Endodermal cell (in vitro differentiated cells): ENCODE measurements around the gene SGTB. TPM values are rescaled to one million over a fixed set of nuclear protein-coding genes. Genes with fewer than 3 reads are reported as not detected.

ENCODE experiments used
- DNase-seq: peaks from one replicate; pipeline ENCODE4 v3.0.0-alpha.2; 2017
- H3K27ac ChIP-seq: 2 replicates; pipeline ENCODE4 v1.5.1; 2013; ENCODE audit warnings: mild to moderate bottlenecking, low read depth, low read length, moderate library complexity
- H3K27me3 ChIP-seq: 2 replicates; pipeline ENCODE4 v1.6.1; 2013; ENCODE audit warnings: mild to moderate bottlenecking, low read length, moderate library complexity; ENCODE audit not compliant: insufficient read depth, control insufficient read depth, poor library complexity, severe bottlenecking
- H3K36me3 ChIP-seq: 2 replicates; pipeline ENCODE4 v1.7.0; 2013; ENCODE audit warnings: mild to moderate bottlenecking, low read length, moderate library complexity; ENCODE audit not compliant: control insufficient read depth, insufficient read depth
- H3K4me1 ChIP-seq: one replicate; pipeline ENCODE4 v1.7.0; 2013; ENCODE audit warnings: low read length; ENCODE audit not compliant: control insufficient read depth, insufficient read depth
- H3K4me3 ChIP-seq: 2 replicates; pipeline ENCODE4 v1.5.1; 2013; ENCODE audit warnings: mild to moderate bottlenecking, low read length, moderate library complexity
- H3K9ac ChIP-seq: 2 replicates; pipeline ENCODE4 v1.6.1; 2013; ENCODE audit warnings: mild to moderate bottlenecking, low read length, moderate library complexity; ENCODE audit not compliant: poor library complexity, severe bottlenecking; ENCODE audit errors: extremely low read depth
- H3K9me3 ChIP-seq: 2 replicates; pipeline ENCODE4 v1.6.1; 2013; ENCODE audit warnings: mild to moderate bottlenecking, low read length, moderate library complexity; ENCODE audit not compliant: control insufficient read depth
- H3K27ac Mint-ChIP-seq: 2 replicates; pipeline ENCODE4 v1.8.0; 2020; ENCODE audit warnings: mixed read lengths
- H3K27me3 Mint-ChIP-seq: 2 replicates; pipeline ENCODE4 v1.8.0; 2021; ENCODE audit warnings: mild to moderate bottlenecking, mixed read lengths; ENCODE audit not compliant: insufficient read depth
- H3K36me3 Mint-ChIP-seq: 2 replicates; pipeline ENCODE4 v1.8.0; 2020; ENCODE audit warnings: low read depth, mixed read lengths
- H3K4me1 Mint-ChIP-seq: 2 replicates; pipeline ENCODE4 v1.8.0; 2020; ENCODE audit warnings: mixed read lengths
- H3K4me3 Mint-ChIP-seq: 2 replicates; pipeline ENCODE4 v1.8.0; 2020; ENCODE audit warnings: mild to moderate bottlenecking, moderate library complexity, mixed read lengths
- H3K9me3 Mint-ChIP-seq: 2 replicates; pipeline ENCODE4 v1.8.0; 2020; ENCODE audit warnings: mild to moderate bottlenecking, mixed read lengths
- CTCF ChIP-seq: fragments of 200-600 bp; sonication (generic); conservative IDR thresholded peaks from 2 replicates; pipeline ENCODE4 v1.5.0; 2021; ENCODE audit warnings: antibody characterized with exemption, mild to moderate bottlenecking
- WGBS, 2 experiments: methylation state at CpG; one replicate each; pipeline versions ENCODE4 v1.1.5 to v1.1.7; 2013; ENCODE audit warnings: missing lambda C conversion rate in 2 of 2, mixed read lengths in 1 of 2; ENCODE audit not compliant: insufficient coverage in 1 of 2, insufficient read length in 1 of 2; 5-methylcytosine and 5-hydroxymethylcytosine counted together
- total RNA-seq, 2 donors: library from RNA; stranded (reverse); fragmentation: NEBNext Ultra II Directional in 1 of 2; extraction: Animal tissue kit (Norgen Biotek cat#: 25700) in 1 of 2; gene quantifications; 2 replicates in 1 of 2; 3 replicates in 1 of 2; pipeline ENCODE4 v1.2.1, GENCODE V29; 2021

The SGTB gene
- total RNA-seq, 2 donors from 2014 or later: 14.6 to 17.9 TPM

GRCh38 chr5:65651144-65651543, 70.8 kb downstream of the SGTB start:
- no peak for DNase-seq
- no peaks in the 10 kb centered on the region for H3K27me3 Mint-ChIP-seq
- Histone ChIP-seq H3K27me3 (no peaks in the 10 kb centered on the region), H3K4me1 (peaks cover 4% of the 10 kb centered on the region), H3K36me3 (peaks cover 14% of the 10 kb centered on the region), H3K27ac (no peak overlapping the region), H3K9ac (no peak overlapping the region), H3K9me3 (no peaks in the 10 kb centered on the region), H3K4me3 (no peak overlapping the region)
- H3K36me3 Mint-ChIP-seq: peaks cover 10% of the 10 kb centered on the region
- WGBS, 2 experiments: 85 to 92% methylated on average over 3 to 5 of the region's 5 CpGs
- H3K4me3 Mint-ChIP-seq: no peak overlapping the region
- H3K27ac Mint-ChIP-seq: no peak overlapping the region
- H3K9me3 Mint-ChIP-seq: no peaks in the 10 kb centered on the region
- H3K4me1 Mint-ChIP-seq: peaks cover 9% of the 10 kb centered on the region
- no peak for TF ChIP-seq CTCF

DNA sequence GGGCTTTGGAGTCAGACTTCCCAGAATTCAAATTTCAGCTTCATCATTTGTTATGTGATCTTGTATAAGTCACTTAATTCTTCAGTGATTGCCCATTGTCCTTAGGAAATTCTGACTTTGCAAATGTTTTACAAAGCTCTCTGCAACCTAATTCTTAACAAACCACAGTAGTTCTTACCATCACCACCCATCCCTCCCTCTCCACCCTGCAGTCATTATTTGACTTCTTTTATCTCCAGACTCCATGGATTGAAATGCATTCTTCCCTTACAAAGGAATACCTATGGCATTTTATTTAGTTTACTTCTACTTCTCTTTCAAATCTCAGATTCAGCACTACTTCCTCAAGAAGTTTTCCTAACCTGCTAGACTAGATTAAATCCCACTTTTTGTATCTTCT, 74.0 kb downstream of the SGTB start:
- no peak for DNase-seq
- H3K4me1 Mint-ChIP-seq: peaks cover 9% of the 10 kb centered on the region

DNA sequence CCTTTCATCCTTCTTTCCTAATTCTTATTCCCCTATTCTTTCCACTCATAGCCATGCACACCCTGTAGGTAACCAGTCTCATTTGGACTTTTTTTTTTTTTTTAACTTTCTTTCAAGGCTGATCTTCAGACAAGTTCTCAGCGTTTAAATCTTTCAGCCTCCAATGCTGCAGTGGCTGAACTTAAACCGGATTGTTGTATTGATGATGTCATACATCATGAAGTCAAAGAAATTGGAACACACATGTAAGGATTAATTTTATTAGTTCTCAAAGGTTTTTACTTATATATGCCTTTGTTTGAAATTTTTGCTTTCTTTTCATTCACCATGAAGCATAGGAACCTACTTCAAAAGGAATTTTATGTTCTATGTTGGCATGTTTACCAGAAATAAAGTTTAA, 75.0 kb downstream of the SGTB start:
- peaks cover 9% of the 10 kb centered on the region for H3K4me1 Mint-ChIP-seq
- no peaks in the 10 kb centered on the region for H3K9me3 Mint-ChIP-seq
- H3K9ac ChIP-seq: no peak overlapping the region
- peaks cover 4% of the 10 kb centered on the region for H3K4me1 ChIP-seq
- no peak for TF ChIP-seq CTCF
- H3K4me3 Mint-ChIP-seq: no peak overlapping the region
- no peaks in the 10 kb centered on the region for H3K9me3 ChIP-seq
- DNase-seq: no peak
- H3K4me3 ChIP-seq: no peak overlapping the region
- WGBS, 2 experiments: 80 to 100% methylated on average over 1 to 2 of the region's 2 CpGs
- no peaks in the 10 kb centered on the region for H3K27me3 Mint-ChIP-seq
- peaks cover 17% of the 10 kb centered on the region for H3K36me3 Mint-ChIP-seq
- H3K27ac Mint-ChIP-seq: no peak overlapping the region
- no peaks in the 10 kb centered on the region for H3K27me3 ChIP-seq
- H3K36me3 ChIP-seq: peaks cover 3% of the 10 kb centered on the region
- no peak overlapping the region for H3K27ac ChIP-seq

More for the DNA sequence above, 74.0 kb downstream of the SGTB start:
- Mint-ChIP-seq H3K27me3 (no peaks in the 10 kb centered on the region), H3K9me3 (no peaks in the 10 kb centered on the region), H3K4me3 (no peak overlapping the region), H3K27ac (peak overlapping the region; percentile 71), H3K36me3 (peaks cover 17% of the 10 kb centered on the region)
- Histone ChIP-seq H3K36me3 (peaks cover 6% of the 10 kb centered on the region), H3K4me1 (peaks cover 4% of the 10 kb centered on the region), H3K27me3 (no peaks in the 10 kb centered on the region), H3K27ac (no peak overlapping the region), H3K9ac (no peak overlapping the region), H3K4me3 (no peak overlapping the region), H3K9me3 (no peaks in the 10 kb centered on the region)
- TF ChIP-seq CTCF: no peak
